Measurements from ENCODE around the gene ISLR.

ISLR gene

DNA sequence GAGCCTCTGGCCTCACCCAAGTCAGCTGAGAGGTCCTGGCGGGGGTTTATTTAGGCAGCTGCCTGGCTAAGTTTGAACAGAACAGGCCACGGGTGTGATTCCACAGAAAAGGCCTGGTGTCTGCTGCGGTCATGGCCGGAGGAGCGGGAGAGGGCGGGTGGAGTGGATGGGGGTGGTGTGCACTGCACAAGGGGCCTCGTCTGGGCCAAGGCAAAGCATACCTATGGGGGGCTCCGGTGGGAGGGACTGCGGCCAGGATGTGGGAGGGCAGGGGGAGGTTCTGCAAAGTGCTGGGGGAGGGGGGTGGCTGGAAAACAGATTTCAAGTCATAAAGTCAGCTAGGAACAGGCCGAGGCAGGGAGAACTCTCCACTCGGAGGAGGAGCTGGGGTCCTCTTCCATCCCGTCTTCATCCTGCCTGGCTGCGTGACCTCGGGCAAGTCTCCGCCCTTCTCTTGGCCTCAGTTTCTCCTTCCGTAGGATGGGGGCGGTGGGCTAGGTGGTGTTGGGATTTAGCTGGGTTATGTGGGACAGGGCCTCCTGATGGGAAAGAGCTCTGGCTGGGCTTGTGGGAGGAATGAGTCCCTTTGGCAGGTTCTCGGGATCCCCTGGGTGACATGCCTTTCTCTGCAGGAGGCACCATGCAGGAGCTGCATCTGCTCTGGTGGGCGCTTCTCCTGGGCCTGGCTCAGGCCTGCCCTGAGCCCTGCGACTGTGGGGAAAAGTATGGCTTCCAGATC lies 878 bp downstream of the ISLR start:
- DNase-seq = no peak

GRCh38 chr15:74174958-74175253 lies 1.4 kb downstream of the ISLR start:
- DNase-seq = no peak

- no peak for DNase-seq
Measured at GRCh38 chr15:74175271-74176191, 2.0 kb downstream of the ISLR start.

GRCh38 chr15:74176262-74177214 lies 3.0 kb downstream of the ISLR start:
- no peak for DNase-seq

GRCh38 chr15:74178326-74179100 lies 5.0 kb downstream of the ISLR start:
- DNase-seq = no peak

DNA sequence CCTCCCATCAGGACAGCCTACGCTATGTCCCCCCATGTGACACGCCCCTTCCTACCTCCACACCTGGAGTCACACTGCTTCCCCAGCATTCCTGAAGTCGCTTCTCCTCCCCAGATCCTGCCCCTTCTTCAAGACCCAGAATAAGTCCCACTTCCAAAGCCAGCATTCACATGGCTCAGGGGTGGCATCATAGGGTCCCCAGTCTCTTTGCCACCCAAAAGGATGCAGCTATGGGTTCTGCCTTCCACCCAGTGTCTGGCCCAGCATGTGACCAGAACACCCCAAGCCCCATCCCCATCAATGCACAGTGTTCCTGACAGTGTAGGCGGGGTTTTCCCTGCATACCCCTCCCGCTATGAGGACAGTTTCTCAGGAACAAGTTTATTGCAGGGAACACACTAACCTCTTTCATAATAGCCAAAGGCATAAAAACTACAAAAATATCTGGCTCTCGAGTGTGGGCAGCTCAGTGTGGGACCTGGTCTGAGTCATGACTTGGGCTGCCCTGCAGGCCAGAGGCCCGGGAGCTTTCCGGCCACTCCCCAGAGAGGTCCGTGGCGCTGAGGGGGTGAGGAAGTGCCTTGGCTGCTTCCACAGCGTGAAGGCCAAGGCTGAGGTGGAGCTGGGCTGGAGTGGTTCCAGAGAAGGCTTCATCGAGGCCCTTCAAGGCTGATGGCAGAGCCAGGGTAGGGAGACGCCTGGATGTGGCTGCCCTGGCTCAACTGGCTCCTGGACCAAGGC lies 5.8 kb downstream of the ISLR start:
- DNase-seq = no peak

DNA sequence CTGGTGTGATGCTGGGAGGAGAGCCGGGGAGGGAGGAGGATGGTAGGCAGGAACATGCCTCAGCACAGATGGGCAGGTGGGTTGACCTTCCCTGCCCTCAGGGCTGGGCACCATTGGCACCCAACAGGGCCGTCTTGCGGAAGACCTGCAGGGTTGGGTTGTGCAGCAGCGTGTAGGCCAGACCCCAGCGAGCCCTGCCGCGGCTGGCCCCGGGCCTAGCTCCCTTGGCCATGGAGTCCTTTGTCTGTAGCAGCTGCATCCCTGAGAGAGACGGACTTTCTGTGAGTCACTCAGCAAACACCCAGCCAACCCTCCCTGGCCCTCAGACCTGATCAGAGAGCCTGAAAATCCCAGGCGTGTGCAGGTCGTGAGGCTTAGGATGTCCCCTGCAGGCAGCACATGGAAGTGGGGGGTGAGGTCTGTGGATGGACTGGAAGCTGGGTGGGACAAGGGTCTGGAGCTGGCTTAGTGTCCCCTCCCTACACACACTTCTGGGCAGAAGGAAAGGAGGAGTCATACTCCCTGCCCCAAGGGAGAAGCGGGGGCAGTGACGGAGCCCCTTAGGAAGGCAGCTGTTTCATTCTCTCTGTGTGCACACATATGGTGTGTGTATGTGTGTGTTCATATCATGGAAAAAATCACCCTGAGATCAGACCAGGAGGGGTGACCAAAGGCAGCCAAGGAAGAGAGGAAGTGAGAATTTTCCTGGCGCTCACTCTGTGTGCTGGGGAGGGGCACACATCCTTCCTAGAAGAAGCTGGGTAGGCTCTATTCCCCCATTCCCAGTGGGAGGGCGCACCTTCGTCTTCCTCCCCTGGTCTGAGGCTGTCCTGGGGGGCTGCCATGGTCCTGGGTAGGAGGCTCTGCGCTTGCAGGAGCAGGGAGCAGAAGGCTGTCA lies 6.7 kb downstream of the ISLR start:
- DNase-seq = no peak

- no peak for DNase-seq
Measured at GRCh38 chr15:74180881-74181602, 7.5 kb downstream of the ISLR start.

GRCh38 chr15:74182131-74182530 lies 8.6 kb downstream of the ISLR start:
- no peak for DNase-seq

- no peak for DNase-seq
Measured at GRCh38 chr15:74184582-74185091, 11.1 kb downstream of the ISLR start.

GRCh38 chr15:74185710-74186348 lies 12.3 kb downstream of the ISLR start:
- DNase-seq = no peak

- DNase-seq = no peak
Measured at GRCh38 chr15:74188216-74188615, 14.7 kb downstream of the ISLR start.

GRCh38 chr15:74191798-74192197 lies 18.3 kb downstream of the ISLR start:
- DNase-seq = no peak

GRCh38 chr15:74192751-74193150 lies 19.2 kb downstream of the ISLR start:
- DNase-seq = no peak

GRCh38 chr15:74193299-74193718 lies 19.8 kb downstream of the ISLR start:
- no peak for DNase-seq

GRCh38 chr15:74193905-74194304 lies 20.4 kb downstream of the ISLR start:
- no peak for DNase-seq

DNA sequence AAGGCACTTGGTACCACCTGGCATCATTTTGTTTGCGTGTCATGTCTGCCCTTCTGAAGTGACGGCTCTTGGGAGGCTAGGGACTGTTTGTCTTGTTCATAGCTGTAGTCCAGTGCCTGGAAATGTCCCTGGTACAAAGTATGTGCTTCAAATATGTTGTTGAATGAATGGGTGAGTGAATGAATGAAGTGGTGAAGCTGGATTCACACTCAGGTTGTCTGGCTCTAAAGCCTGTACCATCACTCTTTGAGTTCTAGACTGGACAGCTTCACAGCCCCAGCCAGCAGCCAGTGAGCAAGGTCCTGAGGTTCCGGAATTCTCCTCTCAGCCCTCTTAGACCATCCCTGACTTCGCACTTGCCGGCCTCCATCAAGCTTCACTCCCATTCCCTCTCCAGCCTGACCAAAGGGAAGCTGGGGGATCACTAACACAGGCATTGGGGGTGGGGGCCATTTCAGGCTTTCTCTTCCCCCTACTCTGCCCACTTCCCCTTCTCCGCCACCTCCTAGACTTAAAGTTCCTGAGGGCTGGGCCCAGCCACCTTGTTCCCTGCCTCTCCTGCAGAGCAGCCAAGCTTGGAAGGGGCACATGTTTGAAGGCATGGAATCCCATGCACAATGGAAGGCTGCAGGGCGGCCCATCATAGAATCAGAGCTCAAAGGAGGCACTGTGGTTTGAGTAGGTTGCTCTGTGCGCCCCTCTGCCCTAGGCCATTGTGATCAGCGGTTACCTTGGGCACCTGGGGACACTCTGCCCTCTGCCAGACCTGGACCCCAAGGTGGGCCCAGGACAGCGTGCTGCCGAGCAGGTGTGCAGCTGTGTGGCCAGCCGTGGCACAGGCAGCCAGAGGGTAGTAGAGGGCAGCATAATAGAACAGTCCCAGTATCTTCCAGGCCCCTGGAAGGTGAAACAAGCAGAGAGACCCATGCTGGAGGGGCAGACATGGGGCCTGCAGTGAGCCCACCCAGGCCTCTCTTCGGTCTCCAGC lies 21.4 kb downstream of the ISLR start:
- DNase-seq = no peak

DNA sequence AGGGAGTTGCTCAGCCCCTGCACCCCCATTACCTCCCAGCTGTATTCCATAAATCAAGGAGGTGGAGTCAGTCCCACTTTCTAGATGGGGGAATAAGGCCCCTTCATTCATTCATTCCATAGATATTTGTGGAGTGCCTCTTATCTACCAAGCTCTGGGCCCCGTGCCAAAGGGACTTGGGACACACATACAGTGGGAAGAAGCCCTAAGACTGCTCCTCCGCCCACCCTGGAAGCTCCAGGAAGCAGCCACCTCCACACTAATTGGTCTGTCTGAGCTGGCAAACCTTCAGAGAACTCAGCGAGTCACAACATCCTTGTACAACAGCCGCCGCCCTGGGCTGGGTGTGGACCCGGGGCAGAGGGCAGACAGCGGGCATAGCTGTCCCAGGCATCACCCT lies 22.7 kb downstream of the ISLR start:
- no peak for DNase-seq

All from NCI-H1436 (cell line).